ENCODE measurements around the gene ASB5.

DNA sequence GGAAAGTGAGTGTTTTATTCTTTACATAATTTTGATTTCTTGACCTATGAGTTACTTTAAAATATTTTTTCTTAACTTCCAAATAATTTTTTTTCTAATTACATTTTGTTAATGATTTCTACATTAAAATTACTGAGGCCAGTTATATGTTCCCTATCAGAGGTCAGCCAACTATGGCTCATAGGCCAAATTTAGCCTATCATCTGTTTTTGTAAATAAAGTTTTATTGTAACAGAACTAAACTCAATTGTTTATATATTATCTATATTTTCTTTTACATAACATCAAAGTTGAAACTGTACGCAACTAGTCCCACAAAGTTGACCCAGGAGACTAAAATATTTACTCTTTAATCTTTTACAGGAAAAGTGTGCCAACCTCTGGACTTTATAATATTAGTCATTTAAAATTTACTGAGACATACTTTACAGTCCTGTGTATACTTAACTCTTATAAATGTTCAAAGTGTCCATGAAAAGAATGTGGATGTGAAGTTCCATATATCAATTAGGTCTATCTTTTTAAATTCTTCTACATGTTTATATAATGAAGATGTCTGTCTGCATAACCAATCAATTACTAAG, 26.2 kb downstream of the ASB5 start:
- TF ChIP-seq POLR2A (IDR thresholded peaks at IDR 0.05) (no peak), POLR2AphosphoS5 (IDR thresholded peaks at IDR 0.05) (no peak), EP300 (IDR thresholded peaks at IDR 0.05) (no peak)
- TF ChIP-seq, protein P1, sequence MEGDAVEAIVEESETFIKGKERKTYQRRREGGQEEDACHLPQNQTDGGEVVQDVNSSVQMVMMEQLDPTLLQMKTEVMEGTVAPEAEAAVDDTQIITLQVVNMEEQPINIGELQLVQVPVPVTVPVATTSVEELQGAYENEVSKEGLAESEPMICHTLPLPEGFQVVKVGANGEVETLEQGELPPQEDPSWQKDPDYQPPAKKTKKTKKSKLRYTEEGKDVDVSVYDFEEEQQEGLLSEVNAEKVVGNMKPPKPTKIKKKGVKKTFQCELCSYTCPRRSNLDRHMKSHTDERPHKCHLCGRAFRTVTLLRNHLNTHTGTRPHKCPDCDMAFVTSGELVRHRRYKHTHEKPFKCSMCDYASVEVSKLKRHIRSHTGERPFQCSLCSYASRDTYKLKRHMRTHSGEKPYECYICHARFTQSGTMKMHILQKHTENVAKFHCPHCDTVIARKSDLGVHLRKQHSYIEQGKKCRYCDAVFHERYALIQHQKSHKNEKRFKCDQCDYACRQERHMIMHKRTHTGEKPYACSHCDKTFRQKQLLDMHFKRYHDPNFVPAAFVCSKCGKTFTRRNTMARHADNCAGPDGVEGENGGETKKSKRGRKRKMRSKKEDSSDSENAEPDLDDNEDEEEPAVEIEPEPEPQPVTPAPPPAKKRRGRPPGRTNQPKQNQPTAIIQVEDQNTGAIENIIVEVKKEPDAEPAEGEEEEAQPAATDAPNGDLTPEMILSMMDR (IDR thresholded peaks at IDR 0.05): no peak
